Measurements from ENCODE around the gene CAPN5.

The CAPN5 gene

GRCh38 chr11:77102246-77103210, 35.8 kb downstream of the CAPN5 start, which contains the start of gene OMP:
Gene OMP, plus strand, starts transcription at chr11:77102840. Its CDS starts 0 bp downstream, at chr11:77102840.
- DNase-seq, result no peak

DNA sequence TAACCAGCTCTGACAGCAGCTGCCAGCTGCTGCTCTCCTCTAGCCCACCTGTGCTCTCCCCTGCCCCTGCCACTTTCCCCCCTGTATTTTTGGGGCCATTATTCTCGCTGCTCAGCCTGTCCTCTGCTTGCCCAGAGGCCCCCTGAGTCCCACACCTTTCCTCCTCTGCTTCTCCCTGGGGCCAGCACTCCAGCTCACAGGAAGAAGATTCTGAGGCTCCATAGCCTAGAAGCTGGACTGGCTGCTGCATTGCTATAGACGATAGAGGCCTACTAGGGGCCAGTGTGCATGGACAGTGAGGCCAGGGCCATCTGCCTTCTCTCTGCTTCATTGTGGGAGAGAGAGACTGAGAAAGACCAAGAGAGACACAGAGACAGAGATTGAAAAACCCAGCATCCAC, 36.5 kb downstream of the CAPN5 start:
- no peak for DNase-seq

- no peak for DNase-seq
Measured at GRCh38 chr11:77104727-77105126, 38.0 kb downstream of the CAPN5 start.

DNA sequence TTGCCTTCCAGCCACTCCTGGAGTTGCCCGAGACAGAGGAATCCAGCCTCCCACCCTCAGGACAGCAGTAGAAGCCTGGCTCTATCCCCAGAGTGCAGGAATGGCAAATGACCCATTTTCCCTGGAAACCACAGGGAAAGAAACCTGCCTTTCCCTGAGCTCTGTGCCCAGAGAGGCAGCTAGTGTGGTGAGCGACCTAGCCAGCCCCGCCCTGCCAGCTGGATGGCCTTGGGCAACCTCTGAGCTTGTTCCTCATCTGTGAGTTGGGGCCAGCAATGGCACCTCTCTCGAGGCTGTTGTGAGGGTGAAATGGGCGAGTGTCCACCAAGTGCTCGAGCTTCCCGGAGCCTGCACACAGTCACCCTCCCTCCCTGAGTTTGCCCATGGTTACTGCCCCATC, 39.5 kb downstream of the CAPN5 start:
- DNase-seq, result no peak

GRCh38 chr11:77106759-77107158, 40.0 kb downstream of the CAPN5 start:
- DNase-seq, result no peak

DNA sequence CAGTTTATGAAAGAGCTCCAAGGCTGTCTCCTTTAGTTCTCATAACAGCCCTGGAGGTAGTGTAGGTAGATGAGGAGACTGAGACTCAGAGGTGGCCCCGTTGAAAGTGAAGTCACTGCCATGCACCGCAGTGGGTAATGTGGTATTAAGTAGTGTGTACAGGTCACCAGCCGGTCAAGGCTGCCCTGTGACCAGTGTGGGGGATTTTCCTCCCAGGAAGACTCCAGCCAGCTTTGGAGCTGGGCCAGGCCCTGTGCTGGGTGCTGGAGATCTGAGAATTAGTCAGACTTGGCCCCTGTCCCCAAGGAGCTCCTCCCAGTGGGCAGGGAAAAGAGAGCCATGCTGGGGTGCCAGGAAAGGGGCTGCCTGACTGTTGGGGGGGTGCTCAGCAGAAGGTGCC, 41.2 kb downstream of the CAPN5 start:
- DNase-seq, result no peak

- DNase-seq, result no peak
Measured at GRCh38 chr11:77108436-77108835, 41.7 kb downstream of the CAPN5 start.

DNA sequence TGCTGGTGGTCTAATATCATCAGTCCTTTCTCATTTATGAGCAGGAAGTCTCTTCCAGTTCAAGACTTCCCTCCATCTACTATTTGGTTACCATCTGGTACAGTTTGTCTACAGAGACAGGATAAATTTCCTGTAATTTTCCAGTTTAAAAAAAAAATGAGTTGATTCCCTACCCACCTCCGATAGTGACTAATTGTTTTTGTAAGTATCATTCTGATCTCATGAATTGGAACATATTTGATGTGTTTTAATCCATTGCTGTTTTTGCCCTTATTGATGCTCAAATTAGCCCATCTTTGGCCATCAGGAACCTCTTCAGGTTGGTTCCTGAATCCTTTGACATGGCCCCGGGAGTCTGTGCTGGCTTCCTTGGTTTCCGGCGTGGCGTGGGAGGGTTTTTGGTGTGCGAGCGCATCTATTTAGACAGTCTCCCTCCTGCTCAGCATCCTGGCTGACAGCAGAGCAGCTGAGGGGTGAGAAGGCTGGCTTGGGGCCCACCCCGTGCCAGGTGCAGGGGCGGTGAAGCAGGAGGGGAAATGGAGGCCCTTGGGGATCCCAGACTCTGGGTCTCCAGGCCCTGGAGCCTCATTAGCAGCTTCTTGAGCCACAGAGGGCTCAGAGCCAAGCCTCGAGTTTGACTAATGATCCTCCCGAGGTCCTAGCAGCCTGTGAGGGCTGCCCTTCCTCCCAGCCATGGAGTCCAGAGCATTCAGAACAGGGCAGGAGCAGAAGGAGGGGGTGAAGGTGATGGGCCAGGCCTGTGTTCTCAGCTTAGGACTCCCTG, 42.7 kb downstream of the CAPN5 start:
- no peak for DNase-seq

DNA sequence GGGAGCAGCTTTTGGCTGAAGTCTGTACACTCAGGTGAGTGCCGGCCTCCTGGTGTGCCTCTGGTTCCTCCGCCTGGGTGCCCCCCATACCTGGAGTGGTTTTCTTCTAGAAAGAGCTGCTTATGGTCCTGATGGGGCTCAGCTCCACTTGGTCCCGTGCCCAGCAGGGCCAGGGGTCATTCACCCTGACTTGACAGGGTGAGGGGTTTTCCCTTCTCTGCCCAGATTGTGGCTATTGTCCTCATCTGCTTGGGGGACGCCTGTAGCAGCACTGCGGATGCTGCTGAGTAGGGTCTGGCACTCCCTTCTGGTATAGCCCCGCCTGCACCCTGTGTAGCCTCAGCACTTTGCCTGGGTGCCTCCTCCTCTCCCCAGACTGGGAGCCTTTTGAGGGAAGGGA, 44.1 kb downstream of the CAPN5 start:
- no peak for DNase-seq

DNA sequence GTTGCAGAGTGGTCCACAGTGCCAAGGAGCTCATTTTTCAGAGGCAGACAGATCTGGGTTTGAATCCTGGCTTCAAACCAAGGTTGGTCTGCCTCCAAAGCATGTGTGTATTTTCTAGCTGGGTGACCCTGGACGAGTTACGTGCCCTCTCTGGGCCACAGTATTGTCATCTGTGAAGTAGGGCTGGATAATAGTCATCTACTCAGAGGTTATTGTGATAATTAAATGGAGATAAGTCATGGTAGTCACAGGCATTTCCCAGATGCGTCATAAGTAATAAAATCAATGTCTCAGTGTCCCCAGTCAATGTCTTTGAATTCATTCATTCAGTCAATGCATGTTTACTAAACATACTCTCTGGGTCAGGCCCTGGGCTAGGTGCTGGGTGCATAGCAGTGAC, 44.5 kb downstream of the CAPN5 start:
- DNase-seq, result no peak

DNA sequence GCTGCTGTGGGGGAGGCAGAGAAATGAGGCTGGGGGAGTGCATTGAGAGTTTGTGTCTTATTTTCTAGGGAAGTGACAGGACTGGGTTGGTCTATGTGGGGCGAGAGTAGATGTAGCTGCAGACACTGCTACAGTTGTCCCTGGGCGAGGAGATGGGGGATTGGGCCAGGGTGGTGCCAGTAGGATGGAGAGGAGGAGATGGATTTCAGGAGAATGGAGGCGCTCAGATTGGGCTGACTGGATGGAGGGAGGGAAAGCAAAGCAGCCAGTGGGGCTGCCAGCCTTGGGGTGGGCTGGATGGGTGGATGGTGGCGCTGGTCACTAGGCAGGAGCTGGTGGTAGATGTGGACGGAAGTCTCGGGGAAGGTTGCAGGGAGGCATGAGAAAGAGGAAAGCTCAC, 45.2 kb downstream of the CAPN5 start:
- no peak for DNase-seq

GRCh38 chr11:77112641-77113381, 46.0 kb downstream of the CAPN5 start:
- no peak for DNase-seq

GRCh38 chr11:77113382-77114088, 46.8 kb downstream of the CAPN5 start:
- no peak for DNase-seq

DNA sequence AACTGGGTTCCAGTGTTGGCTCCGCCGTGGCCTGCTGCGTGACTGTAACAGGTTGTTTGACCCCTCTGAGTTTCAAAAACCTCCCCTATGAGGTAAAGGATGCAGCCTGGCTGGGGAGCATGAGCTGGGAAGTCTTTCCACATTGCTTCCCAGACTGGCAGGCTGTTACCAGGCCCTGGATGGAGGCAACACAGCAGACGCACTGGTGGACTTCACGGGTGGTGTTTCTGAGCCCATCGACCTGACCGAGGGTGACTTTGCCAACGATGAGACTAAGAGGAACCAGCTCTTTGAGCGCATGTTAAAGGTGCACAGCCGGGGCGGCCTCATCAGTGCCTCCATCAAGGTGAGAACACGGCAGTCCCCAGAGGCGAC, 47.3 kb downstream of the CAPN5 start:
- no peak for DNase-seq

DNA sequence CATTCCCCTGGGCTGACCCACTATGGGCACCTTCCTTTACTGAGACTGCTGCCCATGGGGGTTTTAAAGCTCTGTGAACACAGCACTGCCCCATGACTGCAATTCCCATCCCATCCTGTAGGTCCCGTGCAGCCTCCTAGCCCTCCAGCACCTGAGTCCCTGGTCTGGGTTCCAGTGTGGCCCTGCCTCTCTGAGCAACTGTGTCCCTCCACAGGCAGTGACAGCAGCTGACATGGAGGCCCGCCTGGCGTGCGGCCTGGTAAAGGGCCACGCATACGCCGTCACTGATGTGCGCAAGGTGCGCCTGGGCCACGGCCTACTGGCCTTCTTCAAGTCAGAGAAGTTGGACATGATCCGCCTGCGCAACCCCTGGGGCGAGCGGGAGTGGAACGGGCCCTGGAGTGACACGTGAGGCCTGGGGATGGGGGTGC, 48.4 kb downstream of the CAPN5 start:
- no peak for DNase-seq

DNA sequence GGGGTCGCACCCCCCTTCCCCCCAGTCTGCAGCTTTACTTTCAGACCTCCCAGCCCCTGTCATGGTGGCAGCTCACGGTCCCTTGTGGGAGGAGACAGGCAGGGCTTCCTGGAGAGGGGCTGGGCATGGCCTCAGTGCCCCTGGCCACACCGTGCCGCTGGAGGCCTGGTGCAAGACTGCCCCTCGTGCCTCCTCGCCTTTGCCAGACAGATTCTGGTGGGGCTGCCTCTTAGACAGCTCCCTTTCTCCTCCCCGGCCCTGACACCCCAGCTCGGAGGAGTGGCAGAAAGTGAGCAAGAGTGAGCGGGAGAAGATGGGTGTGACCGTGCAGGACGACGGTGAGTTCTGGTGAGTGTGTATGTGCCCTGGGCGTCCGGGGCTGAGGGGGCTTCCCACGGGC, 49.2 kb downstream of the CAPN5 start:
- DNase-seq, result no peak

GRCh38 chr11:77117492-77117891, 50.7 kb downstream of the CAPN5 start:
- DNase-seq, result no peak

GRCh38 chr11:77118086-77118485, 51.3 kb downstream of the CAPN5 start:
- no peak for DNase-seq

DNA sequence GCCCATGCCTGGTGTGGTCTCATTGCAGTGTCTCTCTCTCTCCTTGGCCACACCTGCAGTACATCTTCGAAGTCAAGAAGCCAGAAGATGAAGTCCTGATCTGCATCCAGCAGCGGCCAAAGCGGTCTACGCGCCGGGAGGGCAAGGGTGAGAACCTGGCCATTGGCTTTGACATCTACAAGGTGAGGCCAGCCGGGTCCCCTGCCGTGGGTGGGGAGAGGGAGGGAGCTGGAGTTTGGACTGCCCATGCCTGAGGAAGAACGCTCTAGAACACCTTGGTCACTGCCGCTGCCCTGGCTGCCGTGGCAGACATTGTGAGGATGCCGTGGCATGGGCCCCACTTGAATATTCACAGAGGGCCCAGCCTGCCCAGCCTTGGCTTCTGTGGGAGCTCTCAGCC, 52.2 kb downstream of the CAPN5 start:
- no peak for DNase-seq

DNA sequence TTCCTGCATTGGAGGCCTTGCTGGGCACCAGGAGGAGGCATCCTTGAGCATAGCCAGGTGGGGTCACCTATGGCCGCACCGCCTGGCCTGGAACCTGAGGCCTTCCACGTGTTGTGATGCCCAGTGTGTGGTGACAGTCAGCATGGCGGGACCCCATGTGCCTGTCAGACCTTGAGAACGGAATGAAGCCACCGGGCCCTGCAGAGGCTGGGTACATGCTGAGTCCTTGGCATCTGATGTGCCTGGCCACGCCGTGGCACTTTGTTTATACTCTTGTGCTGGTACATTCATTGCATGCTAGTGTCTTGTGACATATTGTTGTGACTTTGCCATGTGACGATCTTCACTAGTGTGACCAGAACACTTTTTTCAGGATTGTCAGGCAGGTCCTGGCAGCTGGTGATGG, 52.8 kb downstream of the CAPN5 start:
- no peak for DNase-seq

GRCh38 chr11:77120571-77120970, 53.8 kb downstream of the CAPN5 start:
- no peak for DNase-seq

DNA sequence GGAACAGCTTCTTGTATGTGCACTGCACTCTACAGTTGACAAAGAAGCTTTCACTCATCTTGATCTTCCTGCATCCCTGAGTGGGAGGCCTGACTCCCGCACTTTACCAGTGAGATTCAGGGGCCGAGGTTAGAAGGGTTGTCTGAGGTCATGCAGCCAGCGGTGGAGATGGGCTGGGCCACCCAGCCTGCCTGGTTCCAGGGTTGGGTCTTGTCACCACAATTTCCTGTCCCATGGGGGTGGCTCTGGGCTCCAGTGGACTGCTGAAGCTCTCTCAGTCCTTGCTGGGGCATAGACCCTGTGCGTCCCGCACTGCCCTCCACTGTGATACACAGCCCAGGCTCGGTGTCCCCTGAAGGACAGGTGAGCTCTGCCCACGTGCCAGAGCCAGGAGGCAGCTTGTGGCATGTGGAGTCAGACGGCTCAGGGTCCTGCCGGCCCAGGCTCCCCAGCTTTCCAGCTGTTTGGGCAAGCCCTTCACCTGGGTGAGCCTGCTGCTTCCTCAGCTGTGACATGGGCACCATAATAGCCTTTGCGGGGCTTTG, 54.4 kb downstream of the CAPN5 start:
- DNase-seq, result no peak
